AG04449 (cell line): ENCODE data around the gene SLC17A4.

Source experiments
- CTCF ChIA-PET: fragments of 350-600 bp; formaldehyde crosslinking; extraction: SDS; loops from one replicate; lab custom pipeline; 2021; ENCODE audit warnings: antibody characterized with exemption; lab: Yijun Ruan, JAX
- POLR2A ChIA-PET: fragments of 400-600, 350-600 bp; formaldehyde crosslinking; extraction: SDS; loops from one replicate; lab custom pipeline; 2020; ENCODE audit warnings: antibody characterized with exemption, inconsistent platforms; lab: Yijun Ruan, JAX
- DNase-seq: peaks from one replicate; pipeline ENCODE4 v3.0.0-alpha.2; 2010; ENCODE audit warnings: low read depth, low spot score
- H3K4me3 ChIP-seq: 2 replicates; pipeline ENCODE4 v1.5.1; 2011; ENCODE audit warnings: low read depth, mild to moderate bottlenecking, control low read depth, low read length
- TF ChIP-seq, protein P1 (sequence below): IDR thresholded peaks from one replicate; pipeline ENCODE4 v1.5.1; 2011; ENCODE audit warnings: mild to moderate bottlenecking, moderate library complexity, low read length, control low read depth, inconsistent platforms; ENCODE audit not compliant: insufficient read depth; ENCODE audit errors: missing control alignments

SLC17A4 gene, protein sequence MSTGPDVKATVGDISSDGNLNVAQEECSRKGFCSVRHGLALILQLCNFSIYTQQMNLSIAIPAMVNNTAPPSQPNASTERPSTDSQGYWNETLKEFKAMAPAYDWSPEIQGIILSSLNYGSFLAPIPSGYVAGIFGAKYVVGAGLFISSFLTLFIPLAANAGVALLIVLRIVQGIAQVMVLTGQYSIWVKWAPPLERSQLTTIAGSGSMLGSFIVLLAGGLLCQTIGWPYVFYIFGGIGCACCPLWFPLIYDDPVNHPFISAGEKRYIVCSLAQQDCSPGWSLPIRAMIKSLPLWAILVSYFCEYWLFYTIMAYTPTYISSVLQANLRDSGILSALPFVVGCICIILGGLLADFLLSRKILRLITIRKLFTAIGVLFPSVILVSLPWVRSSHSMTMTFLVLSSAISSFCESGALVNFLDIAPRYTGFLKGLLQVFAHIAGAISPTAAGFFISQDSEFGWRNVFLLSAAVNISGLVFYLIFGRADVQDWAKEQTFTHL

GRCh38 chr6:25754535-25754934, at the start of gene SLC17A4:
Gene SLC17A4, plus strand, starts transcription at chr6:25754742. Its CDS starts 7,221 bp downstream, at chr6:25761963.
- TF ChIP-seq, protein P1, sequence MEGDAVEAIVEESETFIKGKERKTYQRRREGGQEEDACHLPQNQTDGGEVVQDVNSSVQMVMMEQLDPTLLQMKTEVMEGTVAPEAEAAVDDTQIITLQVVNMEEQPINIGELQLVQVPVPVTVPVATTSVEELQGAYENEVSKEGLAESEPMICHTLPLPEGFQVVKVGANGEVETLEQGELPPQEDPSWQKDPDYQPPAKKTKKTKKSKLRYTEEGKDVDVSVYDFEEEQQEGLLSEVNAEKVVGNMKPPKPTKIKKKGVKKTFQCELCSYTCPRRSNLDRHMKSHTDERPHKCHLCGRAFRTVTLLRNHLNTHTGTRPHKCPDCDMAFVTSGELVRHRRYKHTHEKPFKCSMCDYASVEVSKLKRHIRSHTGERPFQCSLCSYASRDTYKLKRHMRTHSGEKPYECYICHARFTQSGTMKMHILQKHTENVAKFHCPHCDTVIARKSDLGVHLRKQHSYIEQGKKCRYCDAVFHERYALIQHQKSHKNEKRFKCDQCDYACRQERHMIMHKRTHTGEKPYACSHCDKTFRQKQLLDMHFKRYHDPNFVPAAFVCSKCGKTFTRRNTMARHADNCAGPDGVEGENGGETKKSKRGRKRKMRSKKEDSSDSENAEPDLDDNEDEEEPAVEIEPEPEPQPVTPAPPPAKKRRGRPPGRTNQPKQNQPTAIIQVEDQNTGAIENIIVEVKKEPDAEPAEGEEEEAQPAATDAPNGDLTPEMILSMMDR: no peak
- DNase-seq: no peak
- H3K4me3 ChIP-seq: no peak within 1 kb of the TSS
- CTCF ChIA-PET: no interaction called here
- POLR2A ChIA-PET: no interaction called here

GRCh38 chr6:25706314-25707014, 48.1 kb upstream of the SLC17A4 start:
- TF ChIP-seq, protein P1: no peak
- ChIA-PET CTCF (interaction anchor here (1.5 to 1.8 kb wide), 2 partner anchors 12 to 14 kb away, joined by 5 to 6 read pairs; no protein-coding TSS in a partner anchor), POLR2A (no interaction called here)
- no peak overlapping the region for H3K4me3 ChIP-seq
- DNase-seq: no peak

DNA sequence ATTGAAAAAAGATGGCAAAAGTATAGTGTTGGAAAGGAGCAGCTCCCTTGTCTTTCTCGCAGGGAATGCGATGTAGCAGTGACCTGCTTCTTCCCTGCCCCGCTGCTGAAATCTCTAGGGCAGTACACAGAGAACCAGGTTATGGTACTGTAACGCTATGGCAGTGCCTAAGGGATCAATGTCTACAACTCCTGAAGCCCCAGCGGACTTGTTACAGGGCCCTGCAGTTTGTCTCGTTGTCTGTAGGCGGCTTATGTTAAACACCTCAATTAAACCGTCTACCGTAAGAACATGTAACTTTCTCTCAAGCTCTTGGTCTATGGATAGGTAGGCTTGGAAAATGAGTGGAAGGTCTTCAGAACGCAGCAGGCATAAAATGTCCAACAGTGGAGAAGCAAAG, 44.8 kb upstream of the SLC17A4 start:
- TF ChIP-seq, protein P1: no peak
- POLR2A ChIA-PET: no interaction called here
- DNase-seq: no peak
- H3K4me3 ChIP-seq: no peak overlapping the region
- CTCF ChIA-PET: no interaction called here

GRCh38 chr6:25710287-25710686, 44.3 kb upstream of the SLC17A4 start:
- TF ChIP-seq, protein P1: no peak
- no peak overlapping the region for H3K4me3 ChIP-seq
- ChIA-PET CTCF (no interaction called here), POLR2A (no interaction called here)
- DNase-seq: no peak

GRCh38 chr6:25713824-25714223, 40.7 kb upstream of the SLC17A4 start:
- CTCF ChIA-PET: no interaction called here
- POLR2A ChIA-PET: no interaction called here
- no peak overlapping the region for H3K4me3 ChIP-seq

More at GRCh38 chr6:25713824-25714223, 40.7 kb upstream of the SLC17A4 start:
- TF ChIP-seq, protein P1: no peak
- no peak for DNase-seq
